ENCODE results near the gene CKLF.

DNA sequence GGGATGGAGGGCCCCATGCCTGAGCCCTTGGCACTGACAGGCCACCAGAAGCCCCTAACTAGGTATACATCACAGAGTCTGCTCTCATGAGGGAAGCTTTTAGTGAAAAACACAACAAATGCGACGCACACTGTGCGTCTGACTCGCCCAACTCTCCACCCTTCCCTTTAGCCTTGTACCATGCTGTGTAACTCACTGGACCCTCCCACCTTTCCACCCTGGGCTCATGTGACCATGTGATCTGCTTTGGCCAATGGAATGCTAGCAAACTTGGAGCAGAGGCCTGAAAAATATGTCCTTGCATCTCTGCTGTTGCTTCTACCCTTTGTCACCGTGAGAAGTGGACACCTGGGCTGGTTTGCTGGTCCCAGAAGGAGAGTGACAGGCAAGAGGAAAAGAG lies 24.1 kb upstream of the CKLF start:
- TF ChIP-seq, protein P1, sequence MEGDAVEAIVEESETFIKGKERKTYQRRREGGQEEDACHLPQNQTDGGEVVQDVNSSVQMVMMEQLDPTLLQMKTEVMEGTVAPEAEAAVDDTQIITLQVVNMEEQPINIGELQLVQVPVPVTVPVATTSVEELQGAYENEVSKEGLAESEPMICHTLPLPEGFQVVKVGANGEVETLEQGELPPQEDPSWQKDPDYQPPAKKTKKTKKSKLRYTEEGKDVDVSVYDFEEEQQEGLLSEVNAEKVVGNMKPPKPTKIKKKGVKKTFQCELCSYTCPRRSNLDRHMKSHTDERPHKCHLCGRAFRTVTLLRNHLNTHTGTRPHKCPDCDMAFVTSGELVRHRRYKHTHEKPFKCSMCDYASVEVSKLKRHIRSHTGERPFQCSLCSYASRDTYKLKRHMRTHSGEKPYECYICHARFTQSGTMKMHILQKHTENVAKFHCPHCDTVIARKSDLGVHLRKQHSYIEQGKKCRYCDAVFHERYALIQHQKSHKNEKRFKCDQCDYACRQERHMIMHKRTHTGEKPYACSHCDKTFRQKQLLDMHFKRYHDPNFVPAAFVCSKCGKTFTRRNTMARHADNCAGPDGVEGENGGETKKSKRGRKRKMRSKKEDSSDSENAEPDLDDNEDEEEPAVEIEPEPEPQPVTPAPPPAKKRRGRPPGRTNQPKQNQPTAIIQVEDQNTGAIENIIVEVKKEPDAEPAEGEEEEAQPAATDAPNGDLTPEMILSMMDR (conservative IDR thresholded peaks at IDR 0.05) = no peak
- TF ChIP-seq EZH2 (IDR thresholded peaks at IDR 0.05; ENCODE audit: low read depth) = no peak

Data from PC-9 (cell line).